Activated CD4-positive, alpha-beta T cell treated with anti-CD3 and anti-CD28 coated beads, Interleukin-2, amount 10 ng/mL, durations not matched to agents 7 days and 5 days (primary cell): ENCODE measurements around the gene FGL2. TPM values are rescaled to one million over a fixed set of nuclear protein-coding genes. Genes with fewer than 3 reads are reported as not detected.

Source experiments
- CTCF ChIA-PET: fragments of 350-600 bp; sonication (Branson Sonifier 250); formaldehyde crosslinking; loops from one replicate; lab custom pipeline; 2021; ENCODE audit warnings: antibody characterized with exemption; lab: Charles Lee
- POLR2A ChIA-PET: fragments of 350-600 bp; sonication (Branson Sonifier 250); formaldehyde crosslinking; loops from one replicate; lab custom pipeline; 2021; ENCODE audit warnings: antibody characterized with exemption; lab: Charles Lee
- DNase-seq: peaks from one replicate; pipeline ENCODE4 v3.0.0-alpha.2; 2020
- H3K27ac Mint-ChIP-seq: one replicate; pipeline ENCODE4 v1.8.0; 2021; ENCODE audit warnings: mild to moderate bottlenecking, moderate library complexity, mixed read lengths
- H3K27me3 Mint-ChIP-seq: one replicate; pipeline ENCODE4 v1.8.0; 2021; ENCODE audit warnings: mixed read lengths
- H3K36me3 Mint-ChIP-seq: one replicate; pipeline ENCODE4 v1.8.0; 2021; ENCODE audit warnings: low read depth, mixed read lengths
- H3K4me1 Mint-ChIP-seq: one replicate; pipeline ENCODE4 v1.8.0; 2021; ENCODE audit warnings: mixed read lengths
- H3K4me3 Mint-ChIP-seq: one replicate; pipeline ENCODE4 v1.8.0; 2021; ENCODE audit warnings: mild to moderate bottlenecking, moderate library complexity, mixed read lengths
- H3K9me3 Mint-ChIP-seq: one replicate; pipeline ENCODE4 v1.8.0; 2021; ENCODE audit warnings: mixed read lengths
- total RNA-seq, 2 experiments: library from RNA; stranded (reverse); gene quantifications; one replicate each; pipeline ENCODE4 v1.2.3, GENCODE V29; 2021

FGL2 gene
- 1 to 10 TPM; 1.1 to 1.3 TPM for total RNA-seq

- Mint-ChIP-seq H3K36me3 (peaks cover 3% of the 10 kb centered on the region), H3K4me1 (peaks cover 46% of the 10 kb centered on the region), H3K9me3 (no peaks in the 10 kb centered on the region), H3K27ac (peak within 1 kb of the TSS; percentile 68), H3K4me3 (peak within 1 kb of the TSS; percentile 75), H3K27me3 (no peaks in the 10 kb centered on the region)
- peak; percentile 49 for DNase-seq
- POLR2A ChIA-PET: no interaction called here
- CTCF ChIA-PET: interaction anchor here (1.3 kb wide), 1 partner anchor 48 kb away, joined by 3 read pairs; no protein-coding TSS in a partner anchor
Measured at GRCh38 chr7:77199013-77199966, at the start of gene FGL2. FGL2 (minus strand) TSS chr7:77199819; CDS start chr7:77199793, 26 bp downstream.

- Mint-ChIP-seq H3K36me3 (no peaks in the 10 kb centered on the region), H3K4me1 (peaks cover 6% of the 10 kb centered on the region), H3K27me3 (peaks cover 2% of the 10 kb centered on the region), H3K9me3 (no peaks in the 10 kb centered on the region), H3K27ac (no peak overlapping the region), H3K4me3 (no peak overlapping the region)
- ChIA-PET POLR2A (no interaction called here), CTCF (interaction anchor here (0.7 to 2.6 kb wide), 5 partner anchors 10 to 84 kb away, joined by 3 to 14 read pairs (median 5); no protein-coding TSS in a partner anchor)
- no peak for DNase-seq
Measured at GRCh38 chr7:77248154-77248553, 48.5 kb upstream of the FGL2 start.

GRCh38 chr7:77247206-77247850 is 47.7 kb upstream of the FGL2 start:
- peak; percentile 92 for DNase-seq
- no peaks in the 10 kb centered on the region for H3K36me3 Mint-ChIP-seq
- peaks cover 2% of the 10 kb centered on the region for H3K27me3 Mint-ChIP-seq
- H3K4me1 Mint-ChIP-seq: peaks cover 8% of the 10 kb centered on the region
- H3K27ac Mint-ChIP-seq: no peak overlapping the region
- POLR2A ChIA-PET: no interaction called here
- H3K4me3 Mint-ChIP-seq: no peak overlapping the region
- no peaks in the 10 kb centered on the region for H3K9me3 Mint-ChIP-seq
- CTCF ChIA-PET: interaction anchor here (0.6 to 2.6 kb wide), 20 partner anchors 9 to 171 kb away, joined by 3 to 14 read pairs (median 3); partner anchors contain the start of genes CCDC146 and FGL2

- ChIA-PET POLR2A (no interaction called here), CTCF (interaction anchor here (1.0 to 2.6 kb wide), 6 partner anchors 8 to 124 kb away, joined by 3 to 14 read pairs (median 4); partner anchors contain the start of gene CCDC146)
- no peak overlapping the region for H3K27ac Mint-ChIP-seq
- H3K4me3 Mint-ChIP-seq: no peak overlapping the region
- DNase-seq: no peak
- H3K9me3 Mint-ChIP-seq: no peaks in the 10 kb centered on the region
- H3K4me1 Mint-ChIP-seq: peaks cover 11% of the 10 kb centered on the region
- H3K36me3 Mint-ChIP-seq: peaks cover 4% of the 10 kb centered on the region
- no peaks in the 10 kb centered on the region for H3K27me3 Mint-ChIP-seq
Measured at GRCh38 chr7:77246026-77246640, 46.5 kb upstream of the FGL2 start.

GRCh38 chr7:77245015-77245755 is 45.6 kb upstream of the FGL2 start:
- ChIA-PET POLR2A (no interaction called here), CTCF (interaction anchor here (1.0 to 2.6 kb wide), 2 partner anchors 7 to 13 kb away, joined by 4 to 14 read pairs; no protein-coding TSS in a partner anchor)
- peaks cover 4% of the 10 kb centered on the region for H3K36me3 Mint-ChIP-seq
- peaks cover under 1% of the 10 kb centered on the region for H3K9me3 Mint-ChIP-seq
- no peak overlapping the region for H3K27ac Mint-ChIP-seq
- no peaks in the 10 kb centered on the region for H3K27me3 Mint-ChIP-seq
- H3K4me1 Mint-ChIP-seq: peaks cover 13% of the 10 kb centered on the region
- H3K4me3 Mint-ChIP-seq: no peak overlapping the region
- no peak for DNase-seq

- Mint-ChIP-seq H3K27ac (no peak overlapping the region), H3K4me3 (no peak overlapping the region), H3K9me3 (peaks cover 3% of the 10 kb centered on the region), H3K36me3 (peaks cover 4% of the 10 kb centered on the region), H3K4me1 (peaks cover 19% of the 10 kb centered on the region), H3K27me3 (no peaks in the 10 kb centered on the region)
- DNase-seq: no peak
- POLR2A ChIA-PET: no interaction called here
- CTCF ChIA-PET: no interaction called here
Measured at GRCh38 chr7:77244222-77244934, 44.8 kb upstream of the FGL2 start.

- Mint-ChIP-seq H3K9me3 (peaks cover 6% of the 10 kb centered on the region), H3K27ac (no peak overlapping the region), H3K4me3 (no peak overlapping the region), H3K36me3 (peaks cover 4% of the 10 kb centered on the region), H3K4me1 (peaks cover 27% of the 10 kb centered on the region), H3K27me3 (no peaks in the 10 kb centered on the region)
- no peak for DNase-seq
- ChIA-PET CTCF (no interaction called here), POLR2A (no interaction called here)
Measured at GRCh38 chr7:77242554-77242953, 42.9 kb upstream of the FGL2 start.

- Mint-ChIP-seq H3K27ac (no peak overlapping the region), H3K36me3 (peaks cover 8% of the 10 kb centered on the region), H3K9me3 (peaks cover 6% of the 10 kb centered on the region), H3K4me1 (peaks cover 27% of the 10 kb centered on the region), H3K4me3 (no peak overlapping the region), H3K27me3 (no peaks in the 10 kb centered on the region)
- ChIA-PET CTCF (no interaction called here), POLR2A (no interaction called here)
- DNase-seq: no peak
Measured at GRCh38 chr7:77242068-77242467, 42.4 kb upstream of the FGL2 start.

GRCh38 chr7:77239471-77239870 is 39.9 kb upstream of the FGL2 start:
- Mint-ChIP-seq H3K4me1 (peaks cover 21% of the 10 kb centered on the region), H3K27me3 (no peaks in the 10 kb centered on the region), H3K27ac (peak overlapping the region; percentile 6), H3K4me3 (no peak overlapping the region), H3K9me3 (peaks cover 8% of the 10 kb centered on the region), H3K36me3 (peaks cover 10% of the 10 kb centered on the region)
- POLR2A ChIA-PET: no interaction called here
- CTCF ChIA-PET: interaction anchor here (1.7 to 2.6 kb wide), 2 partner anchors 7 to 117 kb away, joined by 3 to 14 read pairs; partner anchors contain the start of gene CCDC146
- DNase-seq: no peak

- DNase-seq: no peak
- H3K4me1 Mint-ChIP-seq: peaks cover 21% of the 10 kb centered on the region
- peaks cover 10% of the 10 kb centered on the region for H3K36me3 Mint-ChIP-seq
- CTCF ChIA-PET: interaction anchor here (0.7 to 2.6 kb wide), 3 partner anchors 8 to 692 kb away, joined by 3 to 14 read pairs (median 3); partner anchors contain the start of gene CCDC146
- H3K4me3 Mint-ChIP-seq: no peak overlapping the region
- POLR2A ChIA-PET: no interaction called here
- H3K9me3 Mint-ChIP-seq: peaks cover 8% of the 10 kb centered on the region
- H3K27me3 Mint-ChIP-seq: no peaks in the 10 kb centered on the region
- H3K27ac Mint-ChIP-seq: no peak overlapping the region
Measured at GRCh38 chr7:77238703-77239136, 39.1 kb upstream of the FGL2 start.

- POLR2A ChIA-PET: no interaction called here
- no peak overlapping the region for H3K4me3 Mint-ChIP-seq
- DNase-seq: no peak
- H3K4me1 Mint-ChIP-seq: peaks cover 15% of the 10 kb centered on the region
- CTCF ChIA-PET: no interaction called here
- H3K36me3 Mint-ChIP-seq: peaks cover 10% of the 10 kb centered on the region
- peaks cover 10% of the 10 kb centered on the region for H3K9me3 Mint-ChIP-seq
- H3K27me3 Mint-ChIP-seq: no peaks in the 10 kb centered on the region
- no peak overlapping the region for H3K27ac Mint-ChIP-seq
Measured at GRCh38 chr7:77235276-77235675, 35.7 kb upstream of the FGL2 start.
